HG02981 (cell line): ENCODE results near the gene CABP7.

Source experiments
- ATAC-seq: cut with Tn5 transposase; IDR thresholded peaks from one replicate; pipeline ENCODE4 v1.9.1; 2021; ENCODE audit warnings: mild to moderate bottlenecking, moderate library complexity; ENCODE audit not compliant: unreplicated experiment

The CABP7 gene

DNA sequence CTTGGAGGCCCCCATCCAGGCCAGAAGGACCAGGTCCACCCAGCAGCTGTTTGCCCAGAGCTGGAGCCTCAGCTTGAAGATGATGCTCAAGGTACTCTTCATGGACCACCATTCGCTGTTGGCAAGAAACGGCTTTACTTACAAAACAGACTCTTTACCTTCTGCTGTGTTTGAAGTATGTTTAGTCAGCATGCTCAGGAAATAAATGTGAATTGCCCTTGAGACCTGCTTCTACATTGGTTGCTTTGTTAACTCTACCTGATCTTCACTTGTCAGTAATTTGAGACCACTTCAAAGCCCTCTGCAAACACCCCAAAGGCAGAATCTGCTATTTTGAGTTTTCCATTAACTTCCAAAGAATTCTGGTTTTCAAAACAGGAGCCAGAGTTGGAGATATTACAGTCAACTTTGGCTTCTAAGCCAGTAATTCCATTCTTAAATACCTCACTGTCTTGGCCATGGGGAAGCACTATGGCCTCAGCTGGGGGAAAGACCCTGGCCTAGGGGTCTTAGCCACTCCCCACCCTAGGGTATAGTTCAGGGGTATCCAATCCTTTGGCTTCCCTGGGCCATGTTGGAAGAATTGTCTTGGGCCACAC is 50.0 kb downstream of the CABP7 start:
- ATAC-seq, result no peak

DNA sequence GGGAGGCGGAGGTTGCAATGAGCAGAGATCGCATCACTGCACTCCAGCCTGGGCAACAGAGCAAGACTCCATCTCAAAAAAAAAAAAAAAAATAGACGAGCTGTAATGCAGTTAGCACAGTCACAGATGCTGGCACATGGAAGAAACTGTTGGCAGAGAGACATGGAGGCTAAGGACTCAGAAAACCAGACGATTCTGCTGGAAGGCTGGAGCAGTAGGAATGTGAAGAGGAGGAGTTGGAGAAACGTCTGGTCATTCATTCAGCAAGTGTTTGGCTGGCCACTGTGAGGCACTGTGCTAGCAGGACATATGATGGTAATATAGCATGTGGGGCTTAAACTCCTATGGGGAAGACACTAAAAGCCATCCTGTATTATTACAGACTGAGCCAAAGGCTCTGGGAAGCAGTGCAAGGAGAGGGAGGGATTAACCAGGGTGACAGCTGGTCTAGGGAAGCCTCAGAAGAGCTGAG is 52.4 kb downstream of the CABP7 start:
- ATAC-seq, result no peak

DNA sequence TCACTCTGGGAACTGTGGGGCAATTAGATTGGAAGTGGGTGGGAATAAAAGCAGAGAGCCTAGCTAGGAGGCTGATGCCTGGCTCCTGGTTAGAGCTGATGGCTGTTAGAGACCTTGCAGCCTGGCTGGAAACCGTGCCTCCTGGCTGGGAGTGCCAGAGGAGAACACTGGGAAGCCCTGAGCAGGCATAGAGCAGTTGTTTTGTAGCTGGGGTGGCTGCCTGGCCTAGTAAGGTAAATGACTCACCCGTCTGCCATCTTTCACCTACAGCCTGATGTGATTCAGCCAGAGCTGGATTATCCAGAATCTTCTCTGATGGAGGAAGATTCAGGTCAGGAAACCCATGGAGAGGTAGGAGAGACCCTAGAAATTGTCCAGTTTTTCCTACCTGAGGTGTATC is 53.4 kb downstream of the CABP7 start:
- no peak for ATAC-seq

DNA sequence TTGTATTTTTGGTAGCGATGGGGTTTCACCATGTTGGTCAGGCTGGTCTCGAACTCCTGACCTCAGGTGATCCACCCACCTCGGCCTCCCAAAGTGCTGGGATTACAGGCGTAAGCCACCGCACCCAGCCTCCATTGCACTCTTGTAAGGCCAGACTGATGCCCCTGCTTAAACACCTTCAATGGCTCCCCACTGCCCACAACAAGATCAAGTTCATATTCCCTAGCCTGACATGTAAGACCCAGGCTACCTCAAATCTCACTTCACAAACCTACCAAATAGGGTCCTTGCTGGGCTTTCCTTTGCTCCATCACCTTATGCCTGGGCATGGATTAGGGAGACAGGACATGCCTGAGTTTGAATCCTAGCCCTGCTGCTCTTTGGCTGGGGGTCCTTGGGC is 60.4 kb downstream of the CABP7 start:
- no peak for ATAC-seq

DNA sequence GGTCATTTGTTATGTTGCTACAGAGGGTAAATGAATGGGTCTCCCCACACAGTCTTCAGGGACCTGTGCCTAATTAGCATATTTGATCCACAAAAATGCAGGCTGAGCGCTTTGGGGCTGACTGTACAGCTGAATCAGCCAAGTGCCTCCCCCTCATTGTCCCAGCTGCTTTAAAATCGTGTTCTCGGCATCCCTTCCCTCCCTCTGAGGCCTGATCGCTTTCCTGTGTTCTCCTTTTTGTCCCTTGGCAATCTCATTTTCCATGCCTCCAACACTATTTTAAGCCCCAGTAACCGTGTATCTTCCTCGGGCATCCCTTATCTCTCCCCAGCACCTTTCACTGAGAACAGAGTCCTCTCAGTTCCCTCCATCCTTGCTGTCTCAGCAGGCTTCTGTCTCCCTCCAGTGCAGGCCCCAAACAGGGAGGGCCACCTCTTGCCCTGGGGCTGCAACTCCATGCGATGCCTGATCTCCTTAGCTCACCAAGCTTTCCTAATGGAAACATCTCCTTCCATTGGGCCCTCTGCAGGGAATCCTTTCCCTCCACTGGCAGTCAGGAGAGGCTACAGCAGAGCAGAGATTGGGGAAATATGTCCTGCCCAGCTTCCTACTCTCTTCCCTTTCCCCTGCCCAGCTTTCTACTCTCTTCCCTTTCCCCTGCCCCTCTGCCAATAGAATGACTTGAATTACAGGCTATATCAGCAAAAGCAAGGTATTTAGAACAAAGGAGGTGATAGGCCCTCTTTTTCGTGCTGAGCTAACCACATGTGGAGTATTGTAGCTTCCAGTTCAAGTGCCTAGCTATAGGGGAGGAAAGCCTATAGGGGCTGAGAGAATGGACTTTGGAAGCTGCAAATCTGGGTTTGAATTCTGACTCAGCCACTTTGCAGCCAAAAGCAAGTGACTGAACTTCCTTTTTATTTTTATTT is 61.2 kb downstream of the CABP7 start:
- ATAC-seq, result no peak
